ENCODE results near the gene PDSS2. TPM values are rescaled to one million over a fixed set of nuclear protein-coding genes. Genes with fewer than 3 reads are reported as not detected.

The PDSS2 gene
- total and polyA plus RNA-seq, 2 donors (not counting 1 experiment from before 2014, with no cell fraction given): 16.9 to 17.0 TPM

- no peaks in the 10 kb centered on the region for H3K27me3 Mint-ChIP-seq
- no peak overlapping the region for H3K4me2 ChIP-seq (replicated peaks; ENCODE audit: low read depth, low read length, poor library complexity, severe bottlenecking)
- POLR2A ChIA-PET: no interaction called here
- no peak overlapping the region for H3K4me3 Mint-ChIP-seq
- H3K4me1 ChIP-seq (ENCODE audit: control insufficient read depth in 2 of 2, insufficient read depth in 2 of 2, low read length in 2 of 2): no peaks in the 10 kb centered on the region
- no peak overlapping the region for H3K27ac Mint-ChIP-seq
- H3K36me3 ChIP-seq (replicated peaks in 1 of 2; ENCODE audit: control extremely low read depth in 1 of 2, control insufficient read depth in 1 of 2, extremely low read depth in 1 of 2, insufficient read depth in 2 of 2, low read length in 1 of 2): no peaks in the 10 kb centered on the region
- no peak overlapping the region for H3K27ac ChIP-seq (ENCODE audit: low read length in 2 of 2)
- H3K4me1 Mint-ChIP-seq: no peaks in the 10 kb centered on the region
- H3K9ac ChIP-seq (ENCODE audit: low read length): no peak overlapping the region
- CTCF ChIA-PET: interaction anchor here (1.3 kb wide), 1 partner anchor 24 kb away, joined by 5 read pairs; no protein-coding TSS in a partner anchor
- no peak overlapping the region for H3K4me3 ChIP-seq (ENCODE audit: control extremely low read depth in 1 of 5, extremely low read depth in 1 of 5, insufficient read depth in 1 of 5, low read depth in 2 of 5, low read length in 4 of 5)
- H2AFZ ChIP-seq (ENCODE audit: insufficient read depth, low read depth, low read length, poor library complexity, severe bottlenecking): no peak overlapping the region
- H4K20me1 ChIP-seq (ENCODE audit: control insufficient read depth, insufficient read depth, low read length, poor library complexity, severe bottlenecking): no peaks in the 10 kb centered on the region
- no peaks in the 10 kb centered on the region for H3K27me3 ChIP-seq (replicated peaks in 1 of 4; ENCODE audit: control extremely low read depth in 1 of 4, control insufficient read depth in 3 of 4, insufficient read depth in 4 of 4, low read length in 3 of 4)
- H3K9me3 ChIP-seq (ENCODE audit: control extremely low read depth in 1 of 3, control insufficient read depth in 2 of 3, insufficient read depth in 1 of 3, low read length in 2 of 3): no peaks in the 10 kb centered on the region
- no peaks in the 10 kb centered on the region for H3K9me3 Mint-ChIP-seq (ENCODE audit: insufficient read depth)
- ATAC-seq (ENCODE audit: low read depth) (no peak), DNase-seq (no peak)
- H3K79me2 ChIP-seq (ENCODE audit: control insufficient read depth, insufficient read depth, low read length): no peaks in the 10 kb centered on the region
- intact Hi-C loops (cut with micrococcal nuclease): no loop called here
- no peak for TF ChIP-seq CTCF (IDR thresholded peaks at IDR 0.05)
- TF ChIP-seq EZH2 (IDR thresholded peaks at IDR 0.05; ENCODE audit: borderline replicate concordance, insufficient read depth, low read depth, low read length, poor library complexity, severe bottlenecking): no peak
These were observed 199.4 kb downstream of the PDSS2 start for GRCh38 chr6:107259951-107260350.

DNA sequence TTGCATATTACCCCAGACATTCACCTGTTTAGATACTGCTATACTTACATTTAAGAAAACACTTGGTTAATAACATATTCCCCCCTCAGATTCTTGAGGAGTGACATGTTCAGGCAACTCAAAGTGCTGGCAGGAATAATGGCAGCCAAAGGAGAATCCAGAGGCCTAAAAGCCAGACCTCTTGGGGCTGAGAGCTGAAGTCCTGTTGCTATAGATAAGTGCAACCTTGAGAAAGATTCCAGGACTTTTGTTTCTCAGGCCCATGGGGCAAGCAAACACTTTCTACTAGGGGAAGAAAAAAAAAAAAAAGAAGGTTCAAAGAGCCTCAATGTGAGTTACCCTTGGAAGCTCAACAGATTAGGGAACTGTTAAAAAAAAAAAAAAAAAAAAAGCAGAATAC is 211.2 kb downstream of the PDSS2 start:
- Mint-ChIP-seq H3K4me1 (peaks cover 3% of the 10 kb centered on the region), H3K9me3 (ENCODE audit: insufficient read depth) (no peaks in the 10 kb centered on the region), H3K27me3 (no peaks in the 10 kb centered on the region), H3K27ac (no peak overlapping the region), H3K4me3 (no peak overlapping the region)
- Histone ChIP-seq H3K27me3 (replicated peaks in 1 of 4; ENCODE audit: control extremely low read depth in 1 of 4, control insufficient read depth in 3 of 4, insufficient read depth in 4 of 4, low read length in 3 of 4) (no peaks in the 10 kb centered on the region), H3K9ac (ENCODE audit: low read length) (no peak overlapping the region), H3K4me2 (replicated peaks; ENCODE audit: low read depth, low read length, poor library complexity, severe bottlenecking) (no peak overlapping the region), H3K36me3 (replicated peaks in 1 of 2; ENCODE audit: control extremely low read depth in 1 of 2, control insufficient read depth in 1 of 2, extremely low read depth in 1 of 2, insufficient read depth in 2 of 2, low read length in 1 of 2) (no peaks in the 10 kb centered on the region), H3K79me2 (ENCODE audit: control insufficient read depth, insufficient read depth, low read length) (peaks cover 3% of the 10 kb centered on the region), H3K4me1 (ENCODE audit: control insufficient read depth in 2 of 2, insufficient read depth in 2 of 2, low read length in 2 of 2) (no peaks in the 10 kb centered on the region), H4K20me1 (ENCODE audit: control insufficient read depth, insufficient read depth, low read length, poor library complexity, severe bottlenecking) (no peaks in the 10 kb centered on the region), H3K9me3 (ENCODE audit: control extremely low read depth in 1 of 3, control insufficient read depth in 2 of 3, insufficient read depth in 1 of 3, low read length in 2 of 3) (no peaks in the 10 kb centered on the region), H3K4me3 (ENCODE audit: control extremely low read depth in 1 of 5, extremely low read depth in 1 of 5, insufficient read depth in 1 of 5, low read depth in 2 of 5, low read length in 4 of 5) (no peak overlapping the region), H3K27ac (ENCODE audit: low read length in 2 of 2) (no peak overlapping the region), H2AFZ (ENCODE audit: insufficient read depth, low read depth, low read length, poor library complexity, severe bottlenecking) (no peak overlapping the region)
- POLR2A ChIA-PET: no interaction called here
- ATAC-seq (ENCODE audit: low read depth) (no peak), DNase-seq (no peak)
- intact Hi-C loops (cut with micrococcal nuclease): no loop called here
- CTCF ChIA-PET: interaction anchor here (0.6 to 0.7 kb wide), 2 partner anchors 100 to 134 kb away, joined by 3 to 4 read pairs; no protein-coding TSS in a partner anchor
- TF ChIP-seq EZH2 (IDR thresholded peaks at IDR 0.05; ENCODE audit: borderline replicate concordance, insufficient read depth, low read depth, low read length, poor library complexity, severe bottlenecking) (no peak), CTCF (IDR thresholded peaks at IDR 0.05) (no peak)

Measured in B cell (primary cell).